ENCODE data around the gene IL18BP. TPM values are rescaled to one million over a fixed set of nuclear protein-coding genes. Genes with fewer than 3 reads are reported as not detected.
A peak's percentile ranks its signal among the peaks of the same experiment; 100 is the strongest.

The IL18BP gene
- total RNA-seq, 1 experiment from 2014 or later = 4.5 TPM

DNA sequence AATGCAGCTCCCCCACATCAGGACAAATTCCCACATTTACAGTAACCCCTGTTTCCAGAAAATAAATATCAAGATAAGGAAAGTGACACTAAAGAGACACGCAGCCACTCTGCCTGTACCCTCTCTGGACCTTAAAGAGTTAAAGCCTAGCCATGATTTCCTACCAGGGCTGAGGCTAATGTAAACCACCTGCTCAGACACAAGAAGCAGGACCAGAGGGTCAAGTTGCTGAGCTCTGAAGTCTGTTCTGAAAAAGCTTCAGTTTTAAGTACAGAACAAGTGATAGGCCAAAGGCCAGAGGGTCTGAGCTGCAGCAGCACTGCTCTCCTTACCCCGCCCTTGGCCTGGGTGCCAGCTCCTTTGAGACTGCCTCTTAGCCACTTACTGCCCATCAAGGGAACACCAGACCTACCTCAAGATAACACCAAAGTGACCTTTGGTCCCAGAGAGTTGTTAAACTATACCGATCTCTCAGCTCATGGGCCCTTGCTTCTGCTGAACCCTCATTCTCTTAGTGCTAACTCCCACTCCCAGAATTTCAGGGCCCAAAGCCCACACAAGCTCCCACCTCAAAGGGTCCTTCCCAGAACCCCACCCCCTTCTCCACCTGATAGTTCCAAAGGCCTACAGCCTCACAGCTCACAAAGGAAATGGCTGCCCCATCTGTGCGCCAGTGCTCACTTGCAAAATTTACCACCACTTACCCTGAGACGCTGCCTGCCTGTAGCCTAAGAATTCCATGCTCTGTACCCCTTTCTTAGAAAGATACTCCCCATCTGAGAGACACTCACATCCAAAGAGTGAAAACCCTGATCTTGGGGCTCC, 40.5 kb downstream of the IL18BP start:
- no peak overlapping the region for H3K4me3 ChIP-seq (ENCODE audit: insufficient read depth, low read depth, low read length)
- H3K27me3 ChIP-seq (ENCODE audit: control insufficient read depth, insufficient read depth, low read length) = no peaks in the 10 kb centered on the region
- DNase-seq = no peak
- H3K36me3 ChIP-seq (replicated peaks; ENCODE audit: control insufficient read depth, insufficient read depth, low read length) = no peaks in the 10 kb centered on the region

DNA sequence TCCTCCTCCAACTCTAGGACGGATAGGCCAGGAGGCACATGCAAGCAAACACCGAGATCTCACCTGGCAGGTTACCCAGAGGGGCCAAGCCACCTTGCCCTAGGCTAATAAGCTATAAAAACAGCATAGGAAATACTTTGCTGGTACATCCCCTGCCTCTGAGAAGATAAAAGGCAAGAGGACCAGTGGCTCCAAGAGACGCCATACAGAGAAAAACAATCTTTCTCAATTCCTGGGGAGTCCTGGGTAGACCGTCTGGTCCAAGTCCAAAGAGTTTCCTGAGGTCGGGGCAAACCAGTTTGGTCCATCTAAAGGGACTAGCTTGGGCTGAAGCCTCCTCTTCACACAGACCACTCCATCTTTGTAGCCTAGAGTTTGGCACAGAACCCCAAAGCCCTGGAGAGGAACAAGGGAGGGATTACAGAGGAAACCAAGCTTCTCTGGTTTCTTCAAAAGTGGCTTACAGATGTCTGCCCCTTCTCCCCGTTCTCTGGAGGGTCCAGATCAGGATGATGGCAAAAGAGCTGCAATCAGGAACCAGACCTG, 41.2 kb downstream of the IL18BP start:
- DNase-seq = no peak
- Histone ChIP-seq H3K36me3 (replicated peaks; ENCODE audit: control insufficient read depth, insufficient read depth, low read length) (no peaks in the 10 kb centered on the region), H3K27me3 (ENCODE audit: control insufficient read depth, insufficient read depth, low read length) (no peaks in the 10 kb centered on the region), H3K4me3 (ENCODE audit: insufficient read depth, low read depth, low read length) (peak overlapping the region; percentile 37; the same call in 1 of the 2 replicates)

DNA sequence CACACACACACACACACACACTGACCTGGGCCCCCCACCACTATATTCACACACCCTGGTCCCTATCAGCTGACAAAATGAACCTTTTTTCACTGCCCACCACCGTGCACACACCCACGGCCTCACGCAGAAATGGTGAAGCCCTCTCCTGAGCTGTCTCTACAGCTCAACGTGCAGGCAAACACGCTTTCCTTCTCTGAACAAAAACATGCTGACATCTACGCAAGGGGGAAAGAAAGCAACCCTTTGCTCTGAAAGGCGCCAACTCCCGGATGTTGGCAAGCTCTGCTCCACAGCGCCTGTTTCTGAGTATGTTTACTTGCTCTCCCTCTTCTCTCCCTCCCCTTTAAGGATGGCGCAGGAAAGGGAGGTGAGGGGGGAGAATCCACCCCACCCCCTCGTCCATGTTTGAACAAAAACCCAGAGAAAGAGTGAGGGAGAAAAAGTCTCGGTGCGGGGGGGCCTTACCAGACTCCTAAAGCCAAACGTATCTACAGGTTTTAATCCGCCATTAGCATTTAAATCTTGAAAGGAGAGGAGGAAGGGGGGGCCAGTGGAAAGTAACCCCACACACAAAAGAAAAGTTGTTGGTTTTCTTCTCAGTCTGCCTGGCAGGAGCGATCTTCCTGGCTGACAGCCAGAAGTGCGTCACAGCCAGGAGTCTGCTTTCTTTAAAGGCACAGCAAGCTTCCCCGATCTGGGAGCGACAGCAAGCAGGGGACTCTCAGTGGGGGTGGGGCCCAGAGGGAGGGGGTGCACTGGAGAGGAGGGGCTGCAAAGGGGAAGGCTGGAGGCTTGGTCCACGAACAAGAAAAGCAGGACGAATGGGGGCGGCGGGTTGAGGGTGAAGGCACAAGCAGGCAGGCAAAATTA, 42.0 kb downstream of the IL18BP start:
- Histone ChIP-seq H3K36me3 (replicated peaks; ENCODE audit: control insufficient read depth, insufficient read depth, low read length) (no peaks in the 10 kb centered on the region), H3K27me3 (ENCODE audit: control insufficient read depth, insufficient read depth, low read length) (no peaks in the 10 kb centered on the region), H3K4me3 (ENCODE audit: insufficient read depth, low read depth, low read length) (peak overlapping the region; percentile 37)
- peak; percentile 81 for DNase-seq

- Histone ChIP-seq H3K36me3 (replicated peaks; ENCODE audit: control insufficient read depth, insufficient read depth, low read length) (no peaks in the 10 kb centered on the region), H3K27me3 (ENCODE audit: control insufficient read depth, insufficient read depth, low read length) (no peaks in the 10 kb centered on the region), H3K4me3 (ENCODE audit: insufficient read depth, low read depth, low read length) (peak overlapping the region; percentile 37)
- peak; percentile 71 for DNase-seq
Measured at GRCh38 chr11:72041364-72042063, 42.8 kb downstream of the IL18BP start.

GRCh38 chr11:72042064-72042745, 43.5 kb downstream of the IL18BP start:
- H3K4me3 ChIP-seq (ENCODE audit: insufficient read depth, low read depth, low read length) = peak overlapping the region; percentile 37
- no peaks in the 10 kb centered on the region for H3K27me3 ChIP-seq (ENCODE audit: control insufficient read depth, insufficient read depth, low read length)
- no peaks in the 10 kb centered on the region for H3K36me3 ChIP-seq (replicated peaks; ENCODE audit: control insufficient read depth, insufficient read depth, low read length)
- DNase-seq = no peak

DNA sequence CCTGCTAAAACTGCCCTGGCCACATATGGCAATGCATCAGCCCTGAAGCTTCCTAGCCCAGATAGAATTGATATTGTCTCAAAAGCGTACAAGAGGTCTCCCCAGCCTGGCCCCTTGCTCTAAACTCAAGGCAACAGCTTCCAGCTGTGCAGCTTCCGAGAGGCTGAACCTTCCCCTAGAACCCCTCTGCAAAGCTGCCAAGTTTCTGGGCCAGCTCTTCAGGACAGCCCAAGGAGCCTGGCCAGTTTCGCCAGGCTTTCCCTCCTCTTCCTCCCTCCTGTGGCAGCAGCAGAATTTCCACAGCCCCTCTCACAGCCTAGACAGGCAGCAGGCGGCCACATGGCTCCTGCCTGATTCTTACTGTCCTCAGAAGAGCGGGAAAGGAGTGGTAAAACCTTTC, 47.1 kb downstream of the IL18BP start:
- DNase-seq = no peak
- H3K27me3 ChIP-seq (ENCODE audit: control insufficient read depth, insufficient read depth, low read length) = no peaks in the 10 kb centered on the region
- no peak overlapping the region for H3K4me3 ChIP-seq (ENCODE audit: insufficient read depth, low read depth, low read length)
- no peaks in the 10 kb centered on the region; the same call in 1 of the 2 replicates for H3K36me3 ChIP-seq (replicated peaks; ENCODE audit: control insufficient read depth, insufficient read depth, low read length)

GRCh38 chr11:72048766-72049460, 50.2 kb downstream of the IL18BP start:
- DNase-seq = no peak

More at GRCh38 chr11:72048766-72049460, 50.2 kb downstream of the IL18BP start:
- Histone ChIP-seq H3K36me3 (replicated peaks; ENCODE audit: control insufficient read depth, insufficient read depth, low read length) (no peaks in the 10 kb centered on the region; the same call in 1 of the 2 replicates), H3K27me3 (ENCODE audit: control insufficient read depth, insufficient read depth, low read length) (no peaks in the 10 kb centered on the region), H3K4me3 (ENCODE audit: insufficient read depth, low read depth, low read length) (no peak overlapping the region)

Other genes with a start within 250 kb of the IL18BP start
- not detected in 2 replicates for gene DEFB108B, start 165.7 kb upstream of the IL18BP start, total RNA-seq (2014; rRNA removed; shearing (Covaris generic))
- gene DEFB131B, start 120.5 kb upstream of the IL18BP start, total RNA-seq (2014; rRNA removed; shearing (Covaris generic)) = not detected in 2 replicates
- 4.2 and 7.6 TPM in 2 replicates for gene XNDC1N, start 70.3 kb upstream of the IL18BP start, total RNA-seq (2014; rRNA removed; shearing (Covaris generic))
- 18.7 and 22.7 TPM in 2 replicates for gene RNF121, start 69.9 kb upstream of the IL18BP start, total RNA-seq (2014; rRNA removed; shearing (Covaris generic))
- 97.5 and 125 TPM in 2 replicates for gene NUMA1, start 81.6 kb downstream of the IL18BP start, total RNA-seq (2014; rRNA removed; shearing (Covaris generic))
- gene LRRC51, start 81.9 kb downstream of the IL18BP start, total RNA-seq (2014; rRNA removed; shearing (Covaris generic)) = 4.2 and 6.7 TPM in 2 replicates
- gene LAMTOR1, start 104.4 kb downstream of the IL18BP start, total RNA-seq (2014; rRNA removed; shearing (Covaris generic)) = 97.8 and 114 TPM in 2 replicates
- gene TOMT, start 107.0 kb downstream of the IL18BP start, total RNA-seq (2014; rRNA removed; shearing (Covaris generic)) = 0.14 TPM in 1 of 2 replicates, not detected in the other
- gene ANAPC15, start 113.8 kb downstream of the IL18BP start, total RNA-seq (2014; rRNA removed; shearing (Covaris generic)) = 50.0 and 62.6 TPM in 2 replicates
- gene FOLR3, start 136.8 kb downstream of the IL18BP start, total RNA-seq (2014; rRNA removed; shearing (Covaris generic)) = not detected in 2 replicates
- gene FOLR1, start 193.2 kb downstream of the IL18BP start, total RNA-seq (2014; rRNA removed; shearing (Covaris generic)) = 0.41 and 1.3 TPM in 2 replicates
- not detected in 2 replicates for gene FOLR2, start 217.9 kb downstream of the IL18BP start, total RNA-seq (2014; rRNA removed; shearing (Covaris generic))
- gene INPPL1, start 225.9 kb downstream of the IL18BP start, total RNA-seq (2014; rRNA removed; shearing (Covaris generic)) = 98.6 and 109 TPM in 2 replicates
- gene PHOX2A, start 245.3 kb downstream of the IL18BP start, total RNA-seq (2014; rRNA removed; shearing (Covaris generic)) = 2.5 and 2.8 TPM in 2 replicates

Data from H7 (cell line).